Keratinocyte (primary cell): ENCODE data around the gene SUPT6H. TPM values are rescaled to one million over a fixed set of nuclear protein-coding genes. Genes with fewer than 3 reads are reported as not detected.

Experiments
- DNase-seq: peaks from one replicate; pipeline ENCODE4 v3.0.0-alpha.2; 2011; ENCODE audit warnings: low read depth, missing footprints, low spot score
- FAIRE-seq: peaks from 2 replicates; lab custom pipeline; 2011; peaks lifted over from hg19 to GRCh38; lab: Jason Lieb, UNC
- H2AFZ ChIP-seq: 2 replicates; pipeline ENCODE4 v1.6.0; 2012; ENCODE audit warnings: low read length, control low read depth, inconsistent platforms; ENCODE audit not compliant: control insufficient read depth
- H3K27ac ChIP-seq: 2 replicates; pipeline ENCODE4 v1.5.1; 2011; ENCODE audit warnings: low read length; ENCODE audit not compliant: control insufficient read depth, insufficient read depth
- H3K27me3 ChIP-seq: 3 replicates; pipeline ENCODE4 v1.6.0; 2011; ENCODE audit warnings: low read length; ENCODE audit not compliant: control insufficient read depth, insufficient read depth; ENCODE audit errors: extremely low read depth
- H3K36me3 ChIP-seq, 2 experiments: 2 replicates in 1 of 2; 3 replicates in 1 of 2; pipeline ENCODE4 v1.5.1; 2011; ENCODE audit warnings: low read length in 2 of 2, mild to moderate bottlenecking in 1 of 2; ENCODE audit not compliant: control insufficient read depth in 2 of 2, insufficient read depth in 2 of 2; ENCODE audit errors: extremely low read depth in 1 of 2
- H3K4me1 ChIP-seq: 3 replicates; pipeline ENCODE4 v1.5.1; 2011; ENCODE audit warnings: low read length; ENCODE audit not compliant: control insufficient read depth, insufficient read depth; ENCODE audit errors: extremely low read depth
- H3K4me2 ChIP-seq: 3 replicates; pipeline ENCODE4 v1.6.0; 2011; ENCODE audit warnings: low read depth, low read length; ENCODE audit not compliant: control insufficient read depth, insufficient read depth; ENCODE audit errors: extremely low read depth
- H3K4me3 ChIP-seq, 3 experiments: fragments of 200-600 bp in 1 of 3; sonication (generic) in 1 of 3; 2 replicates in 2 of 3; 3 replicates in 1 of 3; pipeline ENCODE4 v1.5.1; 2011 to 2016; ENCODE audit warnings: low read length in 3 of 3, mild to moderate bottlenecking in 3 of 3, control low read depth in 2 of 3, inconsistent platforms in 1 of 3, low read depth in 1 of 3, mixed read lengths in 1 of 3, mixed run types in 1 of 3, moderate library complexity in 1 of 3; ENCODE audit not compliant: control insufficient read depth in 2 of 3, insufficient read depth in 2 of 3; ENCODE audit errors: extremely low read depth in 1 of 3
- H3K79me2 ChIP-seq: 2 replicates; pipeline ENCODE4 v1.6.0; 2012; ENCODE audit warnings: low read length; ENCODE audit not compliant: control insufficient read depth, insufficient read depth
- H3K9ac ChIP-seq: 3 replicates; pipeline ENCODE4 v1.6.0; 2011; ENCODE audit warnings: low read length; ENCODE audit not compliant: control insufficient read depth, insufficient read depth; ENCODE audit errors: extremely low read depth
- H3K9me1 ChIP-seq: 3 replicates; pipeline ENCODE4 v1.6.0; 2011; ENCODE audit warnings: low read length; ENCODE audit not compliant: control insufficient read depth, insufficient read depth; ENCODE audit errors: extremely low read depth
- H3K9me3 ChIP-seq: 2 replicates; pipeline ENCODE4 v1.5.1; 2012; ENCODE audit warnings: low read depth, low read length; ENCODE audit not compliant: control insufficient read depth
- H4K20me1 ChIP-seq: 3 replicates; pipeline ENCODE4 v1.6.0; 2011; ENCODE audit warnings: low read length; ENCODE audit not compliant: control insufficient read depth, insufficient read depth; ENCODE audit errors: extremely low read depth
- CTCF ChIP-seq, 3 experiments: IDR thresholded peaks in 1 of 3; conservative IDR thresholded peaks in 1 of 3; optimal IDR thresholded peaks in 1 of 3; 2 replicates in 2 of 3; 3 replicates in 1 of 3; pipeline versions ENCODE3 to v1.5.1; 2011; ENCODE audit warnings: low read length in 3 of 3, mild to moderate bottlenecking in 3 of 3, moderate library complexity in 2 of 3, control low read depth in 1 of 3, inconsistent platforms in 1 of 3; ENCODE audit not compliant: insufficient read depth in 2 of 3; ENCODE audit errors: extremely low read depth in 1 of 3
- EZH2 ChIP-seq: IDR thresholded peaks from one replicate; pipeline ENCODE4 v1.6.1; 2012; ENCODE audit warnings: inconsistent platforms, mild to moderate bottlenecking, low read length, moderate library complexity
- dilution Hi-C: fragments of 300-500 bp; cut with MboI; formaldehyde crosslinking; loops from one replicate; pipeline ENCODE4 v1.7.0; 2020; ENCODE audit warnings: low sequenced_read_pairs; ENCODE audit not compliant: extremely low pct_ligation_motif_present
- polyA plus RNA-seq, 5 experiments: library from polyadenylated mRNA; depleted of rRNA in 3 of 5; stranded (reverse) in 3 of 5; stranded (forward) in 1 of 5; unstranded in 1 of 5; fragments of >200 nt; gene quantifications; 1 replicate in 1 of 5; 2 replicates in 3 of 5; 3 replicates in 1 of 5; pipeline versions ENCODE4 v1.2.1 to v1.2.3, GENCODE V29; 2011 to 2012; ENCODE audit warnings: missing spikeins in 2 of 5, low read depth in 1 of 5, low replicate concordance in 1 of 5

The SUPT6H gene
- polyA plus RNA-seq, 1 donor (not counting 4 experiments of a cell fraction or from before 2014, with no cell fraction given) = 32.1 TPM

DNA sequence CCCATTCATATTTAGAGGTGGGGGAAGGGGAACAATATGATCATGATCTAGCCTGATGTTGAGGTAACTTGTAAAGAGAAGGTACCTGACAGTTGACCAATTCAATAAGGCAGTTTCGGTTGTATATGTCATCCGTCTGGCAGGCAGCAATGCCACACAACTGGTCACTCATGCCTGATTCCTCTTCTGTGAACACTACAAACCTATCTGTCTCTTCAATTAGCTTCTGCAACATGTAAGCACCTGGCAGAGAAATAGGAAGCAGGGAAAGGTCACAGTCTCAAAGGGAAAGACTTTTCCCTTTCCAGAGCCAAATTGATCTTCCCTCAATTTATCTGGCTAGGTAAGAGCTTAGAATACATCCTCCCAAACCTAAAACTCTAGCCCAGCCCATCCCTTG lies 37.9 kb upstream of the SUPT6H start:
- no peak for FAIRE-seq
- TF ChIP-seq CTCF (optimal IDR thresholded peaks at IDR 0.05 in 1 of 3, IDR thresholded peaks at IDR 0.05 in 1 of 3, conservative IDR thresholded peaks at IDR 0.05 in 1 of 3; ENCODE audit: extremely low read depth in 1 of 3, insufficient read depth in 2 of 3, low read length in 3 of 3) = no peak
- TF ChIP-seq EZH2 = no peak
- H3K4me2 ChIP-seq = no peak overlapping the region
- no peaks in the 10 kb centered on the region for H3K4me1 ChIP-seq
- no peaks in the 10 kb centered on the region for H3K79me2 ChIP-seq
- dilution Hi-C loops = no loop called here
- no peak overlapping the region for H3K9ac ChIP-seq
- H4K20me1 ChIP-seq = no peaks in the 10 kb centered on the region
- no peak overlapping the region for H3K4me3 ChIP-seq
- no peaks in the 10 kb centered on the region for H3K9me3 ChIP-seq
- no peak overlapping the region for H3K27ac ChIP-seq
- H3K36me3 ChIP-seq = peaks cover 48 to 57% of the 10 kb centered on the region in 2 experiments
- H2AFZ ChIP-seq = no peak overlapping the region
- H3K9me1 ChIP-seq = no peaks in the 10 kb centered on the region
- no peak for DNase-seq
- no peaks in the 10 kb centered on the region for H3K27me3 ChIP-seq

GRCh38 chr17:28626818-28627217 lies 35.2 kb upstream of the SUPT6H start:
- Histone ChIP-seq H3K4me2 (no peak overlapping the region), H4K20me1 (no peaks in the 10 kb centered on the region), H3K27ac (no peak overlapping the region), H3K79me2 (no peaks in the 10 kb centered on the region), H3K4me1 (no peaks in the 10 kb centered on the region), H2AFZ (no peak overlapping the region), H3K9me1 (no peaks in the 10 kb centered on the region), H3K9me3 (no peaks in the 10 kb centered on the region), H3K4me3 (no peak overlapping the region), H3K36me3 (peaks cover 40 to 50% of the 10 kb centered on the region in 2 experiments), H3K27me3 (no peaks in the 10 kb centered on the region), H3K9ac (no peak overlapping the region)
- dilution Hi-C loops = no loop called here
- FAIRE-seq (no peak), DNase-seq (no peak)
- TF ChIP-seq CTCF (optimal IDR thresholded peaks at IDR 0.05 in 1 of 3, IDR thresholded peaks at IDR 0.05 in 1 of 3, conservative IDR thresholded peaks at IDR 0.05 in 1 of 3; ENCODE audit: extremely low read depth in 1 of 3, insufficient read depth in 2 of 3, low read length in 3 of 3) = no peak
- no peak for TF ChIP-seq EZH2
